ENCODE results near the gene ARHGAP22.

Gene ARHGAP22

GRCh38 chr10:48545462-48546145 is 59.3 kb downstream of the ARHGAP22 start:
- TF ChIP-seq, protein P1, sequence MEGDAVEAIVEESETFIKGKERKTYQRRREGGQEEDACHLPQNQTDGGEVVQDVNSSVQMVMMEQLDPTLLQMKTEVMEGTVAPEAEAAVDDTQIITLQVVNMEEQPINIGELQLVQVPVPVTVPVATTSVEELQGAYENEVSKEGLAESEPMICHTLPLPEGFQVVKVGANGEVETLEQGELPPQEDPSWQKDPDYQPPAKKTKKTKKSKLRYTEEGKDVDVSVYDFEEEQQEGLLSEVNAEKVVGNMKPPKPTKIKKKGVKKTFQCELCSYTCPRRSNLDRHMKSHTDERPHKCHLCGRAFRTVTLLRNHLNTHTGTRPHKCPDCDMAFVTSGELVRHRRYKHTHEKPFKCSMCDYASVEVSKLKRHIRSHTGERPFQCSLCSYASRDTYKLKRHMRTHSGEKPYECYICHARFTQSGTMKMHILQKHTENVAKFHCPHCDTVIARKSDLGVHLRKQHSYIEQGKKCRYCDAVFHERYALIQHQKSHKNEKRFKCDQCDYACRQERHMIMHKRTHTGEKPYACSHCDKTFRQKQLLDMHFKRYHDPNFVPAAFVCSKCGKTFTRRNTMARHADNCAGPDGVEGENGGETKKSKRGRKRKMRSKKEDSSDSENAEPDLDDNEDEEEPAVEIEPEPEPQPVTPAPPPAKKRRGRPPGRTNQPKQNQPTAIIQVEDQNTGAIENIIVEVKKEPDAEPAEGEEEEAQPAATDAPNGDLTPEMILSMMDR (IDR thresholded peaks at IDR 0.05; ENCODE audit: low read depth, low read length), result no peak
- H3K4me3 ChIP-seq (ENCODE audit: low read depth, low read length), result no peak overlapping the region

- no peak overlapping the region for H3K4me3 ChIP-seq (ENCODE audit: low read depth, low read length)
- TF ChIP-seq, protein P1 (IDR thresholded peaks at IDR 0.05; ENCODE audit: low read depth, low read length), result no peak
These were observed 61.6 kb downstream of the ARHGAP22 start for GRCh38 chr10:48543182-48543844.

DNA sequence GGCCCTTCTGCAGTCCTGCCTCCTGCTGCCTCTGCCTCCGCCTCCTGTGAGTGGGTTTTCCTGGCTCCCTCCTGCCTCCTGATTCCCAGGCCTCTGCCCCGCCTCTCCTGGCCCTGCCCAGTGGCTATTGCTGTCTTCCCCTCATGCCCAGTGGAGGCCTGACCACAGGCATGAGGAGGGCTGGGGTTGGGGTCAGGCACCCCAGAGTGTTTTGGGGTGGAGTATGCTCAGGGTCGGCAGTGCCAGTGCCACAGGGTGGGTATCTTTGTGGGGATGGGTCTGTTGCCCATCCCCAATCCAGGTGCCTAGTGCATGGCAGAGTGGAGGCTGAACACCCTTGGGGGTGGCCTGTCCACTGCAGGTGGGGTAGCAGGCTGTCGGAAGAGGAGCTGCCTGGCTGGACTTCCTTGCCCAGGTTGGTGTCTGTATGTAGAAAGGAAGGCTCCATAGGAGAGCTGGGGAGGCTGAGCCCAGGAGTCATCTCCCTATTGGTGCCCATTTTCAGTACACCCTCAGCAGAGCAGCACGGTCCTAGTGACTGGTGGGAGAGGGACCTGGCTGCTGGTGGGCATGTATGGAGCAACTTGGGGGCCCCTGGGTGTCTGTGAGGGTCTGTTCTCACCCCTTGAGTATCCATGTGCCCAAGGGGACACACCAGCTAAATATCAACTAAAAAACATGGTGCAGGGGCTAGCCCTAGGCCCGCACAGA is 62.2 kb downstream of the ARHGAP22 start:
- TF ChIP-seq, protein P1 (IDR thresholded peaks at IDR 0.05; ENCODE audit: low read depth, low read length), result no peak
- no peak overlapping the region for H3K4me3 ChIP-seq (ENCODE audit: low read depth, low read length)

- TF ChIP-seq, protein P1 (IDR thresholded peaks at IDR 0.05; ENCODE audit: low read depth, low read length), result no peak
- no peak overlapping the region for H3K4me3 ChIP-seq (ENCODE audit: low read depth, low read length)
These were observed 63.6 kb downstream of the ARHGAP22 start for GRCh38 chr10:48541144-48541795.

- TF ChIP-seq, protein P1 (IDR thresholded peaks at IDR 0.05; ENCODE audit: low read depth, low read length), result no peak
These were observed 66.3 kb downstream of the ARHGAP22 start for GRCh38 chr10:48538611-48539010.

DNA sequence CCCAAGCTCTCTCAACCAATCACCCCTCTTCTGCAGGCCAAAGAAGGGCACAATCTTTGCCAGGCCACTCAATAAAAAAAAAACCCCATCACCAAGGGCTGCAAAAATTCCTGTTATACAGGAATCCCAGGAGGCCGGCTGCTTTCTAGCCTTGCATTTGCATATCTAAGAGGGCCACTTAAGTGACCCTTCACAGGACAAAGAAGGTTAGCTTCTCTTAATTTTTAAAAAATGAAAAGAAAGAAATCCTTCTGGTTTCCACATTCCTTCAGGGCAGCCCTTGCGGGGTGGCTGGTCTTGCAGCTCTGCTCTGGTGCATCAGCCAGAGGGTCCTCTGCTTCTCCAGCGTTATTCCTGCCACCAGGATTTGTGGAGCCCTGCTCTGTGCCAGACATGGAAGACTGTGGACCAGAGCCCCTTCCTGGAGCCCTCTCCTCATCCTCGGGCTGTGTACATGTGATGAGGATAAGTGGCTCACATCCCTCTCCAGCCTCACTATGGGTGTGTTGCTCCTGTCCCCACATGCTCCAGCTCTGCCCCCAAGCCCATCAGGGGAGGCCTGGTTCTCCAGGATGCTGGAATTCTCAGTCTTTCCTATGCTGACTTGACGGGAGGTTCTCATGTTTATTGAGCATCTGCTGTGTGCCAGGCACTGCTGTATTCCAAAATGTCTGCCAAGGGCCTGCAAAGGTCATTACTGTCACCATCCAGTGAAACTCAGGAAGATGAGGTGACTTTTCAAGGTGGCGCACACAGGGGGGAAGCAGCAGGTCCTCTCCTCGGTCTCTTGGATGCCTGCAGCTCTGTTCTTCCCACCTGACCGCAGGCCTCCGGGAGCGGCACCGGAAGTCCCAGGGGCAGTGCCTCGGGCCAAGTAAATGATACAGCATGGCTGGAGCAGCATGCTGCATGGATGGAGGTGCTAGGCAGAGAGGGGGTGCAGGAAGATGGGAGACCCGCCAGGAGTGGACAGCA is 67.7 kb downstream of the ARHGAP22 start:
- no peak overlapping the region for H3K4me3 ChIP-seq (ENCODE audit: low read depth, low read length)
- TF ChIP-seq, protein P1 (IDR thresholded peaks at IDR 0.05; ENCODE audit: low read depth, low read length), result no peak

More at GRCh38 chr10:48538611-48539010, 66.3 kb downstream of the ARHGAP22 start:
- no peak overlapping the region for H3K4me3 ChIP-seq (ENCODE audit: low read depth, low read length)
